GM12874 (cell line): ENCODE measurements around the gene PABPN1L.

Source experiments
- CTCF ChIP-seq: IDR thresholded peaks from 2 replicates; pipeline ENCODE4 v1.5.1; 2011; ENCODE audit warnings: low read depth, mild to moderate bottlenecking, control low read depth, low read length, moderate library complexity; ENCODE audit not compliant: insufficient read depth

The PABPN1L gene

GRCh38 chr16:88880226-88881006, 14.0 kb upstream of the PABPN1L start:
- TF ChIP-seq CTCF = no peak

GRCh38 chr16:88879788-88880055, 13.3 kb upstream of the PABPN1L start:
- TF ChIP-seq CTCF = no peak

GRCh38 chr16:88878967-88879787, 12.7 kb upstream of the PABPN1L start:
- no peak for TF ChIP-seq CTCF

- TF ChIP-seq CTCF = no peak
These were observed 11.9 kb upstream of the PABPN1L start for GRCh38 chr16:88878356-88878755.

- TF ChIP-seq CTCF = no peak
These were observed 11.3 kb upstream of the PABPN1L start for GRCh38 chr16:88877564-88878289.

- TF ChIP-seq CTCF = no peak
These were observed 10.6 kb upstream of the PABPN1L start for GRCh38 chr16:88876942-88877526.

- no peak for TF ChIP-seq CTCF
These were observed 9.3 kb upstream of the PABPN1L start for GRCh38 chr16:88875703-88876234.
